Measurements from ENCODE around the gene KSR2.

DNA sequence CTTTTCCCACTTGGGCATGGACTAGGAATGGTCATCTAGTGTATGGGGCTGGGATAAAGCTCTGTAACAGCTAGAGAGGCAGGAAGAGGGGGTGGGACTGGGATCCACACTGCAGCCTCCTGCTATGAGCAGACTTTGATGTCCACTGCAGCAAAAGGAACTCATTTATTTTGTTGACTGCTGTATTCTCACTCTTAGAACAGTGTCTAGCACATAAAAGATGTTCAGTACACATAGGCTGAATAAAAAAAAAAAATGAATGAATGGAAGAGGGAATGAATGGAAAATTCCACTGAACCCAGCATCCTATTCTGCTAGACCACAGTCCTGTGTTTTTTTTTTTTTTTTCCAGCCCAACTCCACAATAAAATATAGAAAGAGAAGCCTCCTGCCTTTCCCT is 501.2 kb downstream of the KSR2 start:
- TF ChIP-seq, protein P1, sequence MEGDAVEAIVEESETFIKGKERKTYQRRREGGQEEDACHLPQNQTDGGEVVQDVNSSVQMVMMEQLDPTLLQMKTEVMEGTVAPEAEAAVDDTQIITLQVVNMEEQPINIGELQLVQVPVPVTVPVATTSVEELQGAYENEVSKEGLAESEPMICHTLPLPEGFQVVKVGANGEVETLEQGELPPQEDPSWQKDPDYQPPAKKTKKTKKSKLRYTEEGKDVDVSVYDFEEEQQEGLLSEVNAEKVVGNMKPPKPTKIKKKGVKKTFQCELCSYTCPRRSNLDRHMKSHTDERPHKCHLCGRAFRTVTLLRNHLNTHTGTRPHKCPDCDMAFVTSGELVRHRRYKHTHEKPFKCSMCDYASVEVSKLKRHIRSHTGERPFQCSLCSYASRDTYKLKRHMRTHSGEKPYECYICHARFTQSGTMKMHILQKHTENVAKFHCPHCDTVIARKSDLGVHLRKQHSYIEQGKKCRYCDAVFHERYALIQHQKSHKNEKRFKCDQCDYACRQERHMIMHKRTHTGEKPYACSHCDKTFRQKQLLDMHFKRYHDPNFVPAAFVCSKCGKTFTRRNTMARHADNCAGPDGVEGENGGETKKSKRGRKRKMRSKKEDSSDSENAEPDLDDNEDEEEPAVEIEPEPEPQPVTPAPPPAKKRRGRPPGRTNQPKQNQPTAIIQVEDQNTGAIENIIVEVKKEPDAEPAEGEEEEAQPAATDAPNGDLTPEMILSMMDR (IDR thresholded peaks at IDR 0.05) = no peak
- TF ChIP-seq POLR2A (IDR thresholded peaks at IDR 0.05) (no peak), POLR2AphosphoS5 (IDR thresholded peaks at IDR 0.05; ENCODE audit: insufficient read depth in 1 of 2, low read depth in 1 of 2) (no peak)
